MCF 10A (cell line): Measurements from ENCODE around the gene COX10. TPM values are rescaled to one million over a fixed set of nuclear protein-coding genes. Genes with fewer than 3 reads are reported as not detected.

Experiments
- BruUV-seq: library from RNA; stranded (reverse); fragments of 400-500 nt; replicated peaks from 2 replicates; lab custom pipeline; 2021; lab: Mats Ljungman, UMichigan
- CTCF ChIA-PET: fragments of 300-600 bp; sonication (Branson Sonifier 250); formaldehyde crosslinking; extraction: SDS; loops from one replicate; lab custom pipeline; 2021; ENCODE audit warnings: antibody characterized with exemption, inconsistent platforms; lab: Yijun Ruan, JAX
- POLR2A ChIA-PET: fragments of 300-600, 350-650 bp; sonication (Branson Sonifier 250); formaldehyde crosslinking; extraction: SDS; loops from one replicate; lab custom pipeline; 2020; ENCODE audit warnings: antibody characterized with exemption, inconsistent platforms; lab: Yijun Ruan, JAX
- DNase-seq: peaks from one replicate; pipeline ENCODE4 v3.0.0-alpha.2; 2018; ENCODE audit not compliant: unreplicated experiment
- H3K27ac Mint-ChIP-seq: one replicate; pipeline ENCODE4 v1.8.0; 2022; ENCODE audit warnings: mild to moderate bottlenecking, low read depth, mixed read lengths; ENCODE audit not compliant: unreplicated experiment
- H3K27me3 Mint-ChIP-seq: one replicate; pipeline ENCODE4 v1.8.0; 2022; ENCODE audit warnings: mixed read lengths; ENCODE audit not compliant: insufficient read depth, unreplicated experiment
- H3K36me3 Mint-ChIP-seq: one replicate; pipeline ENCODE4 v1.8.0; 2022; ENCODE audit warnings: mild to moderate bottlenecking, moderate library complexity, mixed read lengths; ENCODE audit not compliant: insufficient read depth, unreplicated experiment
- H3K4me1 Mint-ChIP-seq: one replicate; pipeline ENCODE4 v1.8.0; 2022; ENCODE audit warnings: mixed read lengths; ENCODE audit not compliant: insufficient read depth, unreplicated experiment
- H3K4me3 Mint-ChIP-seq: one replicate; pipeline ENCODE4 v1.8.0; 2022; ENCODE audit warnings: mild to moderate bottlenecking, moderate library complexity, mixed read lengths; ENCODE audit not compliant: unreplicated experiment
- H3K9me3 Mint-ChIP-seq: one replicate; pipeline ENCODE4 v1.8.0; 2022; ENCODE audit warnings: mixed read lengths; ENCODE audit not compliant: unreplicated experiment
- intact Hi-C: fragments of 100-400 bp; cut with micrococcal nuclease; formaldehyde crosslinking; loops from 2 replicates; pipeline ENCODE4 v1.14.1; 2022
- total RNA-seq: library from RNA; stranded (reverse); gene quantifications from 2 replicates; pipeline ENCODE4 v1.2.3, GENCODE V29; 2022
- TF ChIP-seq, protein P1 (sequence below): fragments of 200-600 bp; IDR thresholded peaks from one replicate; pipeline ENCODE4 v1.8.0; 2022; ENCODE audit warnings: antibody characterized with exemption, mild to moderate bottlenecking; ENCODE audit not compliant: unreplicated experiment

COX10 gene
- total RNA-seq, 1 experiment from 2014 or later = 21.0 TPM

GRCh38 chr17:14068542-14069250 is 608 bp upstream of the COX10 start:
- no peak for DNase-seq
- TF ChIP-seq, protein P1, sequence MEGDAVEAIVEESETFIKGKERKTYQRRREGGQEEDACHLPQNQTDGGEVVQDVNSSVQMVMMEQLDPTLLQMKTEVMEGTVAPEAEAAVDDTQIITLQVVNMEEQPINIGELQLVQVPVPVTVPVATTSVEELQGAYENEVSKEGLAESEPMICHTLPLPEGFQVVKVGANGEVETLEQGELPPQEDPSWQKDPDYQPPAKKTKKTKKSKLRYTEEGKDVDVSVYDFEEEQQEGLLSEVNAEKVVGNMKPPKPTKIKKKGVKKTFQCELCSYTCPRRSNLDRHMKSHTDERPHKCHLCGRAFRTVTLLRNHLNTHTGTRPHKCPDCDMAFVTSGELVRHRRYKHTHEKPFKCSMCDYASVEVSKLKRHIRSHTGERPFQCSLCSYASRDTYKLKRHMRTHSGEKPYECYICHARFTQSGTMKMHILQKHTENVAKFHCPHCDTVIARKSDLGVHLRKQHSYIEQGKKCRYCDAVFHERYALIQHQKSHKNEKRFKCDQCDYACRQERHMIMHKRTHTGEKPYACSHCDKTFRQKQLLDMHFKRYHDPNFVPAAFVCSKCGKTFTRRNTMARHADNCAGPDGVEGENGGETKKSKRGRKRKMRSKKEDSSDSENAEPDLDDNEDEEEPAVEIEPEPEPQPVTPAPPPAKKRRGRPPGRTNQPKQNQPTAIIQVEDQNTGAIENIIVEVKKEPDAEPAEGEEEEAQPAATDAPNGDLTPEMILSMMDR = no peak
- peaks cover 29% of the 10 kb centered on the region for H3K4me1 Mint-ChIP-seq
- no peaks in the 10 kb centered on the region for H3K27me3 Mint-ChIP-seq
- BruUV-seq = no TSS peak
- intact Hi-C loops = loop anchor here (1.0 to 10.0 kb wide), 3 partner anchors 136 to 468 kb away; partner anchors contain the start of gene HS3ST3B1
- POLR2A ChIA-PET = interaction anchor here (0.6 to 4.4 kb wide), 16 partner anchors 12 to 777 kb away, joined by 3 to 46 read pairs (median 4); partner anchors contain the start of gene HS3ST3B1
- peak overlapping the region; percentile 96 for H3K27ac Mint-ChIP-seq
- CTCF ChIA-PET = interaction anchor here (0.6 to 1.0 kb wide), 3 partner anchors 11 to 854 kb away, joined by 3 to 4 read pairs (median 3); no protein-coding TSS in a partner anchor
- peaks cover 19% of the 10 kb centered on the region for H3K36me3 Mint-ChIP-seq
- H3K4me3 Mint-ChIP-seq = peak overlapping the region; percentile 95
- H3K9me3 Mint-ChIP-seq = no peaks in the 10 kb centered on the region

- no TSS peak for BruUV-seq
- POLR2A ChIA-PET = interaction anchor here (0.6 to 4.4 kb wide), 16 partner anchors 7 to 769 kb away, joined by 3 to 46 read pairs (median 4); partner anchors contain the start of gene HS3ST3B1
- Mint-ChIP-seq H3K4me1 (peaks cover 29% of the 10 kb centered on the region), H3K27me3 (no peaks in the 10 kb centered on the region), H3K9me3 (no peaks in the 10 kb centered on the region), H3K27ac (peak overlapping the region; percentile 47), H3K4me3 (peak overlapping the region; percentile 95), H3K36me3 (peaks cover 25% of the 10 kb centered on the region)
- CTCF ChIA-PET = interaction anchor here (0.6 to 1.7 kb wide), 8 partner anchors 9 to 1139 kb away, joined by 3 to 5 read pairs (median 4); partner anchors contain the start of gene HS3ST3B1
- intact Hi-C loops = no loop called here
- no peak for DNase-seq
- TF ChIP-seq, protein P1 = no peak
Observed at GRCh38 chr17:14070344-14070984, 1.2 kb downstream of the COX10 start.

GRCh38 chr17:14072881-14073280 is 3.6 kb downstream of the COX10 start:
- Mint-ChIP-seq H3K4me1 (peaks cover 27% of the 10 kb centered on the region), H3K9me3 (no peaks in the 10 kb centered on the region), H3K27me3 (no peaks in the 10 kb centered on the region), H3K36me3 (peaks cover 49% of the 10 kb centered on the region), H3K27ac (no peak overlapping the region), H3K4me3 (no peak overlapping the region)
- intact Hi-C loops = no loop called here
- BruUV-seq = no TSS peak
- ChIA-PET CTCF (interaction anchor here (0.5 kb wide), 1 partner anchor 874 kb away, joined by 5 read pairs; no protein-coding TSS in a partner anchor), POLR2A (interaction anchor here (4.4 kb wide), 1 partner anchor 228 kb away, joined by 46 read pairs; the partner anchor contains the start of gene HS3ST3B1)
- TF ChIP-seq, protein P1 = no peak
- DNase-seq = no peak

GRCh38 chr17:14078027-14078426 is 8.7 kb downstream of the COX10 start:
- Mint-ChIP-seq H3K36me3 (peaks cover 62% of the 10 kb centered on the region), H3K9me3 (no peaks in the 10 kb centered on the region), H3K27me3 (no peaks in the 10 kb centered on the region), H3K27ac (no peak overlapping the region), H3K4me3 (no peak overlapping the region), H3K4me1 (peaks cover 12% of the 10 kb centered on the region)
- intact Hi-C loops = no loop called here
- TF ChIP-seq, protein P1 = no peak
- DNase-seq = no peak
- CTCF ChIA-PET = interaction anchor here (0.6 kb wide), 1 partner anchor 413 kb away, joined by 4 read pairs; no protein-coding TSS in a partner anchor
- POLR2A ChIA-PET = interaction anchor here (0.6 to 1.3 kb wide), 2 partner anchors 8 to 394 kb away, joined by 3 read pairs; no protein-coding TSS in a partner anchor
- no TSS peak for BruUV-seq
